ENCODE data around the gene LAMA1. TPM values are rescaled to one million over a fixed set of nuclear protein-coding genes. Genes with fewer than 3 reads are reported as not detected.

The LAMA1 gene
- total RNA-seq, 2 donors from 2014 or later = not detected

DNA sequence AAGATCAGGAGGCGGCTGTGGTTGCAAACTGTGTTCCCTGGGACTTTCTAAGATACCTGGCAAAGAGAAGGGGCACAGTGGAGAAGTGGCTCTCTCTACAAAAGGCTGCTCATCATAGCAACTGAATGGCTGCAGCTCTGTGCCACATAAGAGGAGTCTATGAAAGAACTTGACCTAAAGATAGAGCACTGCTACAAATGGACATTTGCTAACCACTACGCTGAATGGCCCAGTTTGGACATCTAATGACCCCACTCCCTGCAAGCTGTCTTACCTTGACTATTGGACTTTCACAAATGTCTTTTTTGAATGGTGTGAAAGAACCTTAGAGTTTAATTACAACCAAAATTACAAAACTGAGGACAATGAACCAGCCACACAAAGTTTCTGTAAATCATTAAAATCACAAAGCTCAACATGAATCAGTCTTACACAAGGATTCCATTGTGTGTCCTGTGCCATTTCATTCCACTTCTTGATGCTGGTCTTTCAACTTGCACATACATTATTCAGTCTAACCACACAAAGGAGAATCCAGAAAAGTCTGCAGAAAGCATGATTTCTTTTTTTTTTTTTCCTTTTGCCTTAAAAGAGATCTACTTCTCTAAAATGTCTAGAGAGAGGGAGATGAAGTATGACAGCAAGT lies 154.0 kb downstream of the LAMA1 start:
- Mint-ChIP-seq H3K4me3 (no peak overlapping the region), H3K4me1 (no peaks in the 10 kb centered on the region), H3K9me3 (no peaks in the 10 kb centered on the region), H3K27me3 (no peaks in the 10 kb centered on the region), H3K36me3 (ENCODE audit: low read depth) (no peaks in the 10 kb centered on the region), H3K27ac (no peak overlapping the region)
- no peak for ATAC-seq (replicated peaks)

DNA sequence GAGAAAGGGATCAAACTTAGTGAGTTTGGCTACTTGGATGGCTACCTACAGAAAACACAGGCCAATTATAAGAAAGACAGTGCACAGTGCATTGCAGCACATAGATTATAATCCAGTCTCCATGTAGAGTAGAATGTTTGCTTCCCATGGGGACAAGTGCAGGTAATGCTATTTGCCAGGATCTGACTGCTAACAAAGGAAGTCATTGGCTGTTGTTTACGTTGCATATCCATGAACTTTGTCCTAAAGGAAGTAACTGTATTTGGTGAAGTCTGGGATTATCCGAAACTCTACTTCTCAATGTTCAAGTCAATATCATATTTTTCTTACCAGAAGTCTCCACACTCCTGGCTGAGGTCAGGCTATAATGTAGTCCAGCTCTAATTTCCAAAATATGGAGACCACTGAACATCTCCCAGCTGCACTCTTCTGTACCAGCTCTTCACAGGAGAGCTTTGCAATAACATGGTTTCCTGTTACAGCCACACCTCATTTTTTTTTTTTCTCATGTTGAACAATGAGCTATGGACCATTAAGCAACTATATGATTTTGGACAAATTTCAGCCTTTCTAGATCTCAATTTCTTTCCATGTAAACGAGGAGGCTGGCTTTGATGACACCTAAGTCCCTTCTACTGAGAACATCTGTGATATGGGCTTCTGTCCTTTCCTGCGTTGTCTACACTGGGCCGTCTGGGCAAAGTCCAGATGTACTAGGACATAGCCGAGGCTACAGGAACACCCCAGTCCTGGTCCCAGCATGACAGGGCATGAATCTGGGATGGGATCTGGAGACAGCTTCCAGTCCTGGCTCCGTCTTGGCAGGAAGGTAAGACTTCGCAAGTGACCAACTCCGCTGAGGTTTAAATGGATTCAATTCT lies 154.8 kb downstream of the LAMA1 start:
- Mint-ChIP-seq H3K27me3 (no peaks in the 10 kb centered on the region), H3K4me1 (no peaks in the 10 kb centered on the region), H3K9me3 (no peaks in the 10 kb centered on the region), H3K4me3 (no peak overlapping the region), H3K36me3 (ENCODE audit: low read depth) (no peaks in the 10 kb centered on the region), H3K27ac (no peak overlapping the region)
- no peak for ATAC-seq (replicated peaks)

DNA sequence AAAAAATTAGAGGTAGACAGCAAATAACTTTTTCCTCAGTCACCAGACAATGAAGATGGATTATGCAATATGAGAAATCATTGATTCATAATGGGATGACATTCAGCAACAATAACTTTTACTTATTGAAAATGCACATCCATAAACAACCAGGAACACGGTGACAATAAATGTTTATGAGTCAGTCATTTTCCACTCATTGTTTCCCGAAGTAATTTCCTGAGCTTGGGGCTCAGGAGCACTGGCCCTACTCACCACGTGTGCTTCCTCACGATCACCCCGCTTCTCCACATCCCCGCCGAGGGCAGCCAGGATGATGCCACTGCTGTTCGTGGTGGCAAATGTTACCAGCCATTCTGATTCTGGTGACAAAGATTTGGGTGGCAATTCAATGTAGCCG lies 156.3 kb downstream of the LAMA1 start:
- no peak for ATAC-seq (replicated peaks)

DNA sequence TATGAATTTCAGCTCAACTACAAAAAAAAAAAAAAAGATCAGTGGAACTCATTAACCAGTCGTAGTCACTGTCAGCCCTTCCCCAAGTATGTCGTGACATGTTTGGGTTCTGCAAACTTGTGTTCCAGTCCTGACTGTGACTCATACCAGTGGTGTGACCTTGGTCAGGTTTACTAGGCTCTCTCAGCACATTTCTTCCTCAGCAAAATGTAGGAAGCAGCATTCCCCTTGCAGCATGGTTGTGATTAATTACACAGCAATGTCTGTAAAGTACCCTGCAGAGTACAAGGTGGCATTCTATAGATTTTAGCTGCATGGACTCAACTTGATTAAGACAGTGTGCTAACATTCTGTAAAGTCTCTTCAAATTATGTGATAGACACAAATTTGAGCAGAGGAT lies 156.9 kb downstream of the LAMA1 start:
- no peaks in the 10 kb centered on the region for H3K36me3 Mint-ChIP-seq (ENCODE audit: low read depth)
- no peak overlapping the region for H3K27ac Mint-ChIP-seq
- no peaks in the 10 kb centered on the region for H3K9me3 Mint-ChIP-seq
- H3K4me3 Mint-ChIP-seq = no peak overlapping the region
- H3K4me1 Mint-ChIP-seq = no peaks in the 10 kb centered on the region
- H3K27me3 Mint-ChIP-seq = no peaks in the 10 kb centered on the region
- ATAC-seq (replicated peaks) = no peak

More for the DNA sequence above, 156.3 kb downstream of the LAMA1 start:
- H3K9me3 Mint-ChIP-seq = no peaks in the 10 kb centered on the region
- H3K4me1 Mint-ChIP-seq = no peaks in the 10 kb centered on the region
- H3K27me3 Mint-ChIP-seq = no peaks in the 10 kb centered on the region
- no peaks in the 10 kb centered on the region for H3K36me3 Mint-ChIP-seq (ENCODE audit: low read depth)
- no peak overlapping the region for H3K4me3 Mint-ChIP-seq
- H3K27ac Mint-ChIP-seq = no peak overlapping the region

DNA sequence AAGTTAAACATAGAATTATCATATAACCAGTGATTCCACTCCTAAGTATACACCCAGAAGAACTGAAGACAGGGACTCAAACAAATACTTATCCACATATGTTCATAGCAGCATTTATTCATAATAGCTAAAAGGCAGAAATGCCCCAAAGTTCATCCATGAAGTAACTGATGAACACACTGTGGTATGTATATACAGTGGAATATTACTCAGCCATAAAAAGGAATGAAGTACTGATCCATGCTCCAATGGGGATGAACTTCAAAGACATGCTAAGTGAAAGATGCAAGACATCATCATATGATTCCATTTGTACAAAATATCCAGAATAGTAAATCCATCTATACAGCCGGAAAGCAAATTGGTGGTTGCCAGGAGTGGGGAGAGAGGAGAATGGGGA lies 157.5 kb downstream of the LAMA1 start:
- Mint-ChIP-seq H3K4me1 (no peaks in the 10 kb centered on the region), H3K36me3 (ENCODE audit: low read depth) (no peaks in the 10 kb centered on the region), H3K9me3 (no peaks in the 10 kb centered on the region), H3K27ac (no peak overlapping the region), H3K27me3 (no peaks in the 10 kb centered on the region), H3K4me3 (no peak overlapping the region)
- ATAC-seq (replicated peaks) = no peak

DNA sequence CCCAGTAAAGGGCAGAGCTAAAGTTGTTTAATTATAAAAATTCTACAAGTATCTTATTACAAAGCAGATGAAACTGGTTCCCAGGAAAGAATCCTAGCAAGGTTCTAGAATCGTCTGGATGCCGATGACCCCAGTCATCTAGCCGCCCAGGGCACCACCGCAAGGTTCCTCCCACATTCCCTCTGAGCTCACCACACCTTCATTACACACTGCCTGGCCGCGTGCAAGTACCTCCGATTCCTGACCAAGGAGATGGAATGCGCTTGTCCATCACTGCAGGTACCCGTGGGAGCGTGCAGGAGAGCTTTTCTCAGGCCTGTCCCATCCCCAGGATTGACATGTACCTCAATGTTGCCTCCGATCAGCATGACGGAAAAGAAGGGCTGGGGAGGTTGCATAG lies 158.5 kb downstream of the LAMA1 start:
- ATAC-seq (replicated peaks) = no peak
- Mint-ChIP-seq H3K4me1 (no peaks in the 10 kb centered on the region), H3K36me3 (ENCODE audit: low read depth) (no peaks in the 10 kb centered on the region), H3K9me3 (no peaks in the 10 kb centered on the region), H3K27ac (no peak overlapping the region), H3K4me3 (no peak overlapping the region), H3K27me3 (no peaks in the 10 kb centered on the region)

GRCh38 chr18:6956999-6957398 lies 160.6 kb downstream of the LAMA1 start:
- Mint-ChIP-seq H3K9me3 (peaks cover 2% of the 10 kb centered on the region), H3K4me3 (no peak overlapping the region), H3K27me3 (no peaks in the 10 kb centered on the region), H3K4me1 (no peaks in the 10 kb centered on the region), H3K27ac (no peak overlapping the region), H3K36me3 (ENCODE audit: low read depth) (no peaks in the 10 kb centered on the region)
- no peak for ATAC-seq (replicated peaks)

GRCh38 chr18:6956495-6956894 lies 161.1 kb downstream of the LAMA1 start:
- H3K36me3 Mint-ChIP-seq (ENCODE audit: low read depth) = no peaks in the 10 kb centered on the region
- no peak for ATAC-seq (replicated peaks)
- H3K9me3 Mint-ChIP-seq = peaks cover 7% of the 10 kb centered on the region
- H3K4me3 Mint-ChIP-seq = no peak overlapping the region
- H3K4me1 Mint-ChIP-seq = no peaks in the 10 kb centered on the region
- H3K27me3 Mint-ChIP-seq = no peaks in the 10 kb centered on the region
- no peak overlapping the region for H3K27ac Mint-ChIP-seq

DNA sequence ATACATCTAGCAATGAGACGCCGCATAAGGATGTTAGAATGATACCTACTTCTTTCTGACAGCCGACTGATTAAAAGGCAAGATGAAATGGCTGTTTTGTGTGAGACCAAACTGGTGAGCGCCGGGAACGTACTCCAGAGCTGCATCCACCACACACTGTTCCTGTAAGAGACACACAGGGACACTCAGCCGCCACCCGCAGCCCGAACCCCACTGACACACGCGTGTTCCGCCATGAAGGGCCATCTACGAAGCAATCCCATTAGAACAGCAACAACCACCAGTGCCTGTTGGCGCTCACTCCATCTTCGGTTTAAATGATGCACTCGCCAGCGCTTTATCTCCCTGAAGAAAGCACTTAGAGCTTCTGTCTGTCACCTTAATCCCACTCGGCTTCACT lies 162.3 kb downstream of the LAMA1 start:
- Mint-ChIP-seq H3K4me1 (no peaks in the 10 kb centered on the region), H3K36me3 (ENCODE audit: low read depth) (no peaks in the 10 kb centered on the region), H3K27me3 (no peaks in the 10 kb centered on the region), H3K4me3 (no peak overlapping the region), H3K27ac (no peak overlapping the region), H3K9me3 (peaks cover 14% of the 10 kb centered on the region)
- no peak for ATAC-seq (replicated peaks)

DNA sequence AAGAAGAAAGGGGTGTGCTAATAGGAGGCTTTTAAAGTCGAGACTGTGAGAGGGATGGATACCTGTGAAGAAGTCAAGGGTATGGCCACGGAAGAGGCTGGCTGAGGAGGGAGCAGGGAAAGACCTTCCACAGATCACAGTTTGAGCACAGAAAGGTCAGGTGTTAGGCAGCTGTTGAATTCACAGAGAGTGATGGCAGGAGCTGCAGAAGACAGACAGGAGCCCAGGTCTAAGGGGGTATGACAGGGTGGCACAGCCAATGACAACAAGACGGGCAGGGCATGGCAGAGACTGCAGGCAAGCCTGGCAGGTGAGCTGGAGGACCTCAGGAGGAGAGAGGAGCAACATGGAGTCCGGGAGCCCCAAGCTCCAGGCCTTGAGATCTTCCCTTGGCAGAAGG lies 163.1 kb downstream of the LAMA1 start:
- no peaks in the 10 kb centered on the region for H3K4me1 Mint-ChIP-seq
- ATAC-seq (replicated peaks) = no peak

GRCh38 chr18:6951336-6952090 lies 166.1 kb downstream of the LAMA1 start:
- no peak overlapping the region for H3K27ac Mint-ChIP-seq
- no peak overlapping the region for H3K4me3 Mint-ChIP-seq
- peaks cover 14% of the 10 kb centered on the region for H3K9me3 Mint-ChIP-seq
- H3K4me1 Mint-ChIP-seq = no peaks in the 10 kb centered on the region
- H3K27me3 Mint-ChIP-seq = no peaks in the 10 kb centered on the region
- no peaks in the 10 kb centered on the region for H3K36me3 Mint-ChIP-seq (ENCODE audit: low read depth)
- ATAC-seq (replicated peaks) = no peak

More for the DNA sequence above, 163.1 kb downstream of the LAMA1 start:
- H3K9me3 Mint-ChIP-seq = peaks cover 14% of the 10 kb centered on the region
- no peaks in the 10 kb centered on the region for H3K36me3 Mint-ChIP-seq (ENCODE audit: low read depth)
- H3K4me3 Mint-ChIP-seq = no peak overlapping the region
- H3K27me3 Mint-ChIP-seq = no peaks in the 10 kb centered on the region
- no peak overlapping the region for H3K27ac Mint-ChIP-seq

- ATAC-seq (replicated peaks) = no peak
- no peak overlapping the region for H3K27ac Mint-ChIP-seq
- no peaks in the 10 kb centered on the region for H3K36me3 Mint-ChIP-seq (ENCODE audit: low read depth)
- H3K4me3 Mint-ChIP-seq = no peak overlapping the region
- H3K4me1 Mint-ChIP-seq = no peaks in the 10 kb centered on the region
- H3K27me3 Mint-ChIP-seq = no peaks in the 10 kb centered on the region
- peaks cover 14% of the 10 kb centered on the region for H3K9me3 Mint-ChIP-seq
Observed at GRCh38 chr18:6950641-6951040, 167.0 kb downstream of the LAMA1 start.

DNA sequence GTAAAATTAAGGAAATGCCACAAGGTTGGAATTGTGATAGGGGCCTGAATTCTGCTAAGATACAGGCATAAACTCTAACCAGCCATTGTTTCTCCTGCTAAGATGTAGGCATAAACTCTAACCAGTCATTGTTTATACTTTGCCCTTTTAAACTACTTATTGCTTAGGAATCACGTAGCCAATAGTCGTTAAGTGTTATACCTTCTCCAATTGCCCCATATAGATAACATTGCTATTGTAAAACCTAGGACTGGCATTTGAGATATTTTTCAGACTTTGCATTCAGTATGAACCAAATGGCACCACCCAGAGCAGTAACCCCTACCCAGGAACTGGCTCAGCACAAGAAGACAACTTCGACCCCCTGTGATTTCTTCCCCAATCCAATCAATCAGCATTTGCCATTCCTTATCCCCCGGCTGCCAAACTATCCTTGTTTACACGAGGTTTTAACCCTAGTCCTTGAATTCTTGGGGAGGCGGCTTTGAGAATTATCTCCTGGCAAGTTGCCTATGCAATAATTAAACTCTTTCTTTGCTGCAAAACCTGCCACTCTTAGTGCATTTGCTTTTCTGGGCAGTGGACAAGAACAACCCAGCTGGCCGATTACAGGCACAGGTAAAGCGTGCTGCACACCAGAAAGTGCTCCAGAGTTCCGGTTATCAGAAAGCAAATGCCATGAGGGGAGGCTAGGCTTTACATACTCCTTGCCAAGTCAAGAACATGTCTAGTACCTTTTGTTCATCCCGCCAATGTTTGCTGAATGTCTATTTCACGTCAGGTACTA lies 167.6 kb downstream of the LAMA1 start:
- H3K4me1 Mint-ChIP-seq = no peaks in the 10 kb centered on the region
- peaks cover 14% of the 10 kb centered on the region for H3K9me3 Mint-ChIP-seq
- H3K4me3 Mint-ChIP-seq = no peak overlapping the region
- no peak for ATAC-seq (replicated peaks)
- H3K27me3 Mint-ChIP-seq = no peaks in the 10 kb centered on the region
- H3K27ac Mint-ChIP-seq = no peak overlapping the region
- H3K36me3 Mint-ChIP-seq (ENCODE audit: low read depth) = no peaks in the 10 kb centered on the region

Measured in activated T-helper 17 cell treated with anti-CD3 and anti-CD28 coated beads, Interleukin-2, amount 50 U/mL, for 72 hours (primary cell).